CD4-positive, alpha-beta T cell treated with Interleukin-15 for 1 hour (primary cell): ENCODE results near the gene LACTB.
"Not testable (repeated sequence)": the region's sequence is repeated elsewhere in the genome, so short reads cannot be mapped to it uniquely, and the experiment has no call there.

Source experiments
- DNase-seq: peaks from one replicate; pipeline ENCODE4 v3.0.0-alpha.2; 2020

The LACTB gene

GRCh38 chr15:63090472-63090871 is 31.2 kb upstream of the LACTB start:
- DNase-seq, result no peak

GRCh38 chr15:63090887-63091286 is 30.8 kb upstream of the LACTB start:
- DNase-seq, result no peak

- no peak for DNase-seq
These were observed 29.8 kb upstream of the LACTB start for GRCh38 chr15:63091679-63092446.

GRCh38 chr15:63093486-63094205 is 28.0 kb upstream of the LACTB start:
- DNase-seq, result peak; percentile 73

- no peak for DNase-seq
These were observed 27.1 kb upstream of the LACTB start for GRCh38 chr15:63094495-63094931.

GRCh38 chr15:63096178-63096577 is 25.5 kb upstream of the LACTB start:
- no peak for DNase-seq

- DNase-seq, result not testable (repeated sequence)
These were observed 22.8 kb upstream of the LACTB start for GRCh38 chr15:63098901-63099300.

- DNase-seq, result not testable (repeated sequence)
These were observed 22.1 kb upstream of the LACTB start for GRCh38 chr15:63099581-63099980.

GRCh38 chr15:63103416-63103815 is 18.2 kb upstream of the LACTB start:
- no peak for DNase-seq

GRCh38 chr15:63104727-63105126 is 16.9 kb upstream of the LACTB start:
- no peak for DNase-seq

- DNase-seq, result not testable (repeated sequence)
These were observed 16.3 kb upstream of the LACTB start for GRCh38 chr15:63105354-63105753.

GRCh38 chr15:63107895-63108546 is 13.6 kb upstream of the LACTB start:
- DNase-seq, result no peak

- DNase-seq, result no peak
These were observed 12.2 kb upstream of the LACTB start for GRCh38 chr15:63109498-63109897.

GRCh38 chr15:63109920-63110319 is 11.7 kb upstream of the LACTB start:
- no peak for DNase-seq

GRCh38 chr15:63110428-63111026 is 11.1 kb upstream of the LACTB start:
- no peak for DNase-seq

- no peak for DNase-seq
These were observed 10.2 kb upstream of the LACTB start for GRCh38 chr15:63111481-63111880.

GRCh38 chr15:63112871-63113270 is 8.8 kb upstream of the LACTB start:
- DNase-seq, result no peak

- DNase-seq, result no peak
These were observed 7.2 kb upstream of the LACTB start for GRCh38 chr15:63114465-63114864.

GRCh38 chr15:63118854-63119253 is 2.8 kb upstream of the LACTB start:
- DNase-seq, result no peak

- peak; percentile 93 for DNase-seq
These were observed 578 bp downstream of the LACTB start for GRCh38 chr15:63122002-63122875.

GRCh38 chr15:63124506-63124905 is 2.8 kb downstream of the LACTB start:
- no peak for DNase-seq

GRCh38 chr15:63126726-63127125 is 5.1 kb downstream of the LACTB start:
- DNase-seq, result no peak
